ENCODE data around the gene ATP10D.

- TF ChIP-seq CTCF (IDR thresholded peaks at IDR 0.05) (no peak), POLR2A (IDR thresholded peaks at IDR 0.05) (no peak)
Measured at GRCh38 chr4:47493238-47494123, 8.4 kb downstream of the ATP10D start.

All from tibial nerve (tissue), 3 donors.